HEK293 (cell line): ENCODE results near the gene CDH26.

Experiments
- AEBP2 ChIP-seq: fragments of 450-650 bp; formaldehyde crosslinking; IDR thresholded peaks from 2 replicates; pipeline ENCODE4 v1.5.1; 2016; ENCODE audit warnings: missing biosample characterization, missing genetic modification characterization, borderline replicate concordance
- BCL11A ChIP-seq: fragments of 450-650 bp; formaldehyde crosslinking; IDR thresholded peaks from 2 replicates; pipeline ENCODE4 v1.5.1; 2016; ENCODE audit warnings: low read depth, missing biosample characterization, missing genetic modification characterization
- YY1 ChIP-seq: fragments of 450-650 bp; formaldehyde crosslinking; IDR thresholded peaks from 2 replicates; pipeline ENCODE4 v1.5.1; 2018; ENCODE audit warnings: missing biosample characterization, missing genetic modification characterization
- ZBTB26 ChIP-seq: fragments of 450-650 bp; formaldehyde crosslinking; optimal IDR thresholded peaks from 2 replicates; pipeline ENCODE3; 2016; ENCODE audit warnings: missing biosample characterization, mild to moderate bottlenecking, missing genetic modification characterization
- ZNF24 ChIP-seq: fragments of 450-650 bp; formaldehyde crosslinking; IDR thresholded peaks from 2 replicates; pipeline ENCODE4 v1.5.1; 2016; ENCODE audit warnings: missing biosample characterization, missing genetic modification characterization
- ZNF501 ChIP-seq: fragments of 450-650 bp; formaldehyde crosslinking; IDR thresholded peaks from 2 replicates; pipeline ENCODE4 v1.5.1; 2016; ENCODE audit warnings: missing biosample characterization, missing genetic modification characterization
- ZNF670 ChIP-seq: fragments of 450-650 bp; formaldehyde crosslinking; IDR thresholded peaks from 2 replicates; pipeline ENCODE4 v1.5.1; 2016; ENCODE audit warnings: missing biosample characterization, missing genetic modification characterization, low read depth
- ZNF830 ChIP-seq: fragments of 450-650 bp; IDR thresholded peaks from 2 replicates; pipeline ENCODE4 v1.5.0; 2018; ENCODE audit warnings: missing biosample characterization, missing genetic modification characterization, low read depth, mild to moderate bottlenecking, moderate library complexity
- TF ChIP-seq, protein P1 (sequence below): fragments of 450-650 bp; formaldehyde crosslinking; IDR thresholded peaks from 2 replicates; pipeline ENCODE4 v1.5.1; 2016; ENCODE audit warnings: missing biosample characterization, missing genetic modification characterization

DNA sequence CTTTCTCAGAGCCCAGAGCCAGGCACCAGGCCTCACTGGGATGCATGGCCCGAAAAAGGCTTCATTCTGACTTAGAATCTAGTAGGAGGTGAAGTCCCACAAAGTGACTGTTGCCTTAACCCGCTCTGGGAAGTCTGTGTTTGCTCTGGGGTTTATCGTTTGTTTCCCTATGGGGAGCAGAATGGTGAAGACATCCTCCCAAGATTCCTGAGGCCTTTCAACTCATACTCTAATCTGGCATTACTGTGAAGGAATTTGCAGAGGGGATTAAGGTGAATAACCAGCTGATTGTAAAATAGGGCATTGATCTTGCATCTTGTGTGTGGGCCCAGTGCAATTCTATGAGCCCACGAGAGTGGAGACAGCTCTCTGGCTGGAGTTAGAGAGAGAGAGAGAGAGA, 67.8 kb downstream of the CDH26 start:
- TF ChIP-seq, protein P1, sequence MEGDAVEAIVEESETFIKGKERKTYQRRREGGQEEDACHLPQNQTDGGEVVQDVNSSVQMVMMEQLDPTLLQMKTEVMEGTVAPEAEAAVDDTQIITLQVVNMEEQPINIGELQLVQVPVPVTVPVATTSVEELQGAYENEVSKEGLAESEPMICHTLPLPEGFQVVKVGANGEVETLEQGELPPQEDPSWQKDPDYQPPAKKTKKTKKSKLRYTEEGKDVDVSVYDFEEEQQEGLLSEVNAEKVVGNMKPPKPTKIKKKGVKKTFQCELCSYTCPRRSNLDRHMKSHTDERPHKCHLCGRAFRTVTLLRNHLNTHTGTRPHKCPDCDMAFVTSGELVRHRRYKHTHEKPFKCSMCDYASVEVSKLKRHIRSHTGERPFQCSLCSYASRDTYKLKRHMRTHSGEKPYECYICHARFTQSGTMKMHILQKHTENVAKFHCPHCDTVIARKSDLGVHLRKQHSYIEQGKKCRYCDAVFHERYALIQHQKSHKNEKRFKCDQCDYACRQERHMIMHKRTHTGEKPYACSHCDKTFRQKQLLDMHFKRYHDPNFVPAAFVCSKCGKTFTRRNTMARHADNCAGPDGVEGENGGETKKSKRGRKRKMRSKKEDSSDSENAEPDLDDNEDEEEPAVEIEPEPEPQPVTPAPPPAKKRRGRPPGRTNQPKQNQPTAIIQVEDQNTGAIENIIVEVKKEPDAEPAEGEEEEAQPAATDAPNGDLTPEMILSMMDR (tag by site-specific recombination), result no peak
- TF ChIP-seq YY1 (no peak), ZNF670 (tag by site-specific recombination) (no peak), ZNF830 (tag by site-specific recombination) (no peak), ZNF501 (no peak), AEBP2 (tag by site-specific recombination) (no peak), ZBTB26 (tag by site-specific recombination) (no peak), ZNF24 (tag by site-specific recombination) (no peak), BCL11A (no peak)
